ENCODE data around the gene HLCS. TPM values are rescaled to one million over a fixed set of nuclear protein-coding genes. Genes with fewer than 3 reads are reported as not detected.
"Not testable (repeated sequence)": the region's sequence is repeated elsewhere in the genome, so short reads cannot be mapped to it uniquely, and the experiment has no call there.

HLCS gene
- total RNA-seq (2014; rRNA removed), result 30.9 and 34.0 TPM in 2 replicates
- polyA plus RNA-seq (2012), result 14.3 TPM

DNA sequence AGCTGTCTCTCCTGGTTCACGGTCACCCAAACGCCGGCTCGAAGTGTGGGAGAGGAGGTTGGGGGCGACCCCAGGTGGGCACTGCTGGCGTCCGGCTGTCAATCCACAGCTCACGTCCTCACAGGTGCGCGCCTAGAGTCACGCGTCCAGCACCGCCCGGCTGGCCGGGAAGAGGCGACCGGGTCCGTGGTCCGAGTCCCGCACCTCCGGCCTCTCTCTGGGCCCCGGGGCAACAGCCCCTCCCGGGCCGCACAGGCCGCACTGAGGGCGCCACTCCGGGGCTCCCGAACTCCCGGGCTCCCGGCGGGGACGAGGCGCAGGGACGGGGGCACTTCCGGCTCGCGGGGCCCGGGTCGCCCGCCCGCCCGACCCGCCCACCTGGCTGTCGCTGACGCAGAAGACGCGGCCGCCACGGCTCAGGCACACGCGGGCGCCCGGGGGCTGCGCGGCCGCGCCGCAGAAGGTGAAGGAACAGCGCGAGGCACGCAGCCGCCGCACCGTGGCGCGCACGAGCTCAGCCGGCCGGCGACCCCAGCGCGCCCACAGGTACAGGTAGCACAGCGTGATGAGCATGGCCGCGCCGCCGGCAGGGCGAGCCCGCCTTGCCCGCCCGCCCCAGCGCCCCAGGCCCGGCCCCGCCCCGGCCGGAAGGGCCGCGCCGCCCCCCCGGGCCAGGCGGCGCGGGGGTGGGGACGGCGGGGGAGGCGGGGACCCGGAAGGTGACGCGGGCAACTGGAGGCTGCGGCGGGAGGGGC is at the start of gene HLCS:
TSS of gene HLCS (minus strand) at position 604 of the 755 bp plus-strand sequence. CDS start at position 573, 31 bp downstream.
- DNase-seq (ENCODE audit: low read depth), result peak; percentile 40

DNA sequence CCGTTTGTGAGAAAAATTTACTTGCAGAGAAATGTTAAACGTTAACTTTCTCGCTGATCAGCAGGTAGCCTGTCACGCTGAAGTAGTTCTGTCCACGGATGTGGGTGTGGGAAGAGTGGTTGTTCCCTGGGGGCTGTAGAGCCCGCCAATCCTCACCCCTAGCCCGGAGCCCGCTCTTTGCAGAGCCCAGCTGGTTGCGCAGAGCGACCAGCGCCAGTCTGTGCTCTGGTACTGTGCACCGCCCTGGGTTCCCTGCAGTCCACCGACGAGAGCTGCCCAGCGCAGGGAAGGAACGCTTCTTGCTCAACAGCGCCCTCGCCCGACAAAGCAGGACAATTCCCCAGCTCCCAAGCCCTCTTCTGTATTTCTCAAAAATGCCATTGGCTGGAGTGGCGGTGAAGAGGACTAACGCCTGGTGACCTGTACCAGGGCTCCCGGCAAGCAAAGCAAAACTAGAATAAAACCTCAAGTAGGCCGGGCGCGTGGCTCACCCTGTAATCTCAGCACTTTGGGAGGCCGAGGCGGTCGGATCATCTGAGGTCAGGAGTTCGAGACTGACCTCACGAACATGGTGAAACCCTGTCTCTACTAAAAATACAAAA is 43.4 kb upstream of the HLCS start:
- DNase-seq (ENCODE audit: low read depth), result peak; percentile 81

DNA sequence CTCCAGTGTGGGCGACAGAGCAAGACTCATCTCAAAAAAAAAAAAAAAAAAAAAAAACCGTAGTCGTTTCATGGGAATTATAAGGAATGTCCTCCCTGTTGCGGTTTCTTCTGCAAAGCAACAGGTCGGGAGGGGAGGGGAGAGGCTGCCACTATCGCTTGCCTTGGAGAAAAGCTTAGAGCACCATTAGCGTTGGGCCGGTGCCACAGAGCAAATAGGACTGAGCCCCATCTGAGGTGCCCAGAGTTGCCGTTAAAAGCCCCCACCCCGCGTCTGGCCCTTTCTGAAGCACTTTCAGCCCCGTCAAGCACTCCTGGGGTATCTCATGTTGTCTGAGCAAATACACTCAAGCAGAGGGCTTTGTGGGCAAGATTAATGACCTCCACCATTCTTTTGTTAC is 42.3 kb upstream of the HLCS start:
- DNase-seq (ENCODE audit: low read depth), result no peak

DNA sequence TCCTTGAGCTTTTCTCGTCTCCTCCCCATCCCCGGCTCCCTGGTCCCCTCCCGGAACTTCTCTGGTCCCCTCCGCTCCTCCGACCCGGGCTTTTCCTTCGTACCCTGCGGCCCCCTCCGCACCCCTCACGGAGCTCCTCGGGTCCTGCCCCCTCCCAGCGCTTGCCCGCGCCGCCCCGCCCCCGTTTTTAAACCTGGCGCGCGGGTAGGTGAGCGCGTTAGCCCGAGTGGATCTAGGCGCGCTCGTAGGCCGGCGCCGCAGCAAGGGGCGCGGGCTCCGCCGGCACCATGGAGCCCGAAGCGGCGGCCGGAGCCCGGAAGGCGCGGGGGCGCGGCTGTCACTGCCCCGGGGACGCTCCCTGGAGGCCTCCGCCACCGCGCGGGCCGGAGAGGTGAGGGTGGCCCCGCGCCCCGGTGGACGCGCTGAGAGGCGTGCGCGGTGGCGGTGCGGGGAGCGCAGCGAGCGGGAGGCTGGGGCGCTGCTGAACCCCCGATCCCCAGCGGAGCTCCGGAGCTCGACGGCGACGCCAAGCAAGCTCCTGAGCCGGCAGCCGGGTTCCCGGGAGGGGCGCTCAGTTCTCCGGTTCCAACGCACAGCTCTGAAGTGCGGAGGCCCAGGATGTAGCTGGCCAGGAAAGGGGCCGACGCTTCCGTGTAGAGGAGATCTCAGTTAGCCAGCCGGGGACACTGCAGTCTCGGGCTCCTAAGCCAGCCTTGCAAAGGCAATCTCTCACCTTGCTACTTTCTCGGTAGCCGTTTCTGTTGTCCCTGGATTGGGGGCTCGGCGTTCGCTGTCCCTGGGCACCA is 40.2 kb upstream of the HLCS start, which contains the start of gene RIPPLY3:
TSS of gene RIPPLY3 (plus strand) at position 217 of the 806 bp plus-strand sequence. CDS start at position 288, 71 bp downstream.
- no peak for DNase-seq (ENCODE audit: low read depth)

DNA sequence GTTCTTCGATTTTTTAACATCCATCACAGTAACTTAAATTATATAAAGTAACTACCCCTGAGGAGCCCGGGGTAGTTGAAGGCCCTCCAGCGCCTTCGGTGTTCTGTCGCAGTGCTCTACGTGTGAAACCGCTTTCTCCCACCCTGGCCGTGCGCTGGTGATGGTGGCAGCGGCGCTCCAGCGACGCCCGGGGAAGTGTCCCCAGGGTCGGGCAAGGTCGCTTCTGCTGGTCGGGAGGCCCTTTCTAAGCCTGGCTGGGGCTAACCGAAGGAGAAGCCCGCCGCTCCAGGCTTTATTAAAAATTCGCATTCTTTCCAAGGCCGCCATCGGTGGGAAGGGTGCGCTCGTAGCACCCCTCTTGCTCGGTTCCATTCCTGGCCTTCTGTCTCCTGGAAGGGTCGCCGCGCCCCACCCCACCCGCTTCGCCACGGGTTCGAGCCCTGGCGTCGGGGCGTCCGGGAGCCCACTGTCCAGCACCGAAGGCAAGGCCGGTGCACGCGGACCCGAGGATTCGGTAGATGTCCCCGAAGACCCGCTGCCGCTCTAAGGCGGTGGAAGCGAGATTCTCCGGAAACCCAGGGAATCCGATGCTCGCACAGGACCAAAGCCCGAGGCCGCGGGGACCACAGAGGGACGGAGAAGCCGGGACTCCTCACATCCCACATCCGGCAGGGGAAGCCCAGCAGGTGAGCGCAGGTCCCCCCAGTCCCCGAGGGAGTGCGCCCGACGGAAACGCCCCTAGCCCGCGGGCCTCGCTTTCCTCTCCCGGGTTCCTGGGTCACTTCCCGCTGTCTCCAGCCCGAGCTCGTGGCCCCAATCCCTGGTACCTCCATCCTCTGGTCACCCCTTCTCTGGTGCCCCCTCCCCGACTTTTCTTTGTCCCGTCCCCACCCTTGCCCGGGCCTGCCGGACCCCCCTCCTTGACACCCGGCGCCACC is 39.3 kb upstream of the HLCS start:
- no peak for DNase-seq (ENCODE audit: low read depth)

DNA sequence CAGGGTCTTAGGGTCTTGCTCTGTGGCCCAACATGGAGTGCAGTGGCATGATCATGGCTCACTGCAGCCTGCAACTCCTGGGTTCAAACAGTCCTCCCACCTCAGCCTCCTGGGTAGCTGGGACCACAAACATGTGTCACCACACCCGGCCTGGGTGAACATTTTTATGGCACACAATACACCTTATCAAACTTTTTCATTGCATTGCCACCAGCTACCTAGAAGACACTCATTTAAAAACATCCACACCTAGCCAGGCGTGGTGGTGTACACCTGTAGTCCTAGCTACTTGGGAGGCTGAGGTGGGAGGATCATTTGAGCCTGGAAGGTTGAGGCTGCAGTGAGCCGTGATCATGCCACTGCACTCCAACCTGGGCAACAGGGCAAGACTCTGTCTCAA is 37.4 kb upstream of the HLCS start:
- not testable (repeated sequence) for DNase-seq (ENCODE audit: low read depth)

DNA sequence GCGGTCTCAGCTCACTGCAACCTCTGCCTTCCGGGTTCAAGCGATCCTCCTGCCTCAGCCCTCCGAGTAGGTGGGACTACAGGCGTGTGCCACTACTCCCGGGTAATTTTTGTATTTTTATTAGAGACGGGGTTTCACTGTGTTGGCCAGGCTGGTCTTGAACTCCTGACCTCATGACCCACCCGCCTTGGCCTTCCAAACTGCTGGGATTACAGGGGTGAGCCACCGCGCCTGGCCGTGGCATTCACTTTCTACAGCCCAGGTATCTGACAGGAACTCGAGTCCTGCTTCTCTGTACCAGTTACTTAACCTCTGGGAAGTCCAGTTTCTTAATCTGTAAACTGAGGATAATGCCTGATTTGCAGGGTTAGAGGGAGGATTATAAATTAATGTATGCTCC is 36.4 kb upstream of the HLCS start:
- DNase-seq (ENCODE audit: low read depth), result not testable (repeated sequence)

DNA sequence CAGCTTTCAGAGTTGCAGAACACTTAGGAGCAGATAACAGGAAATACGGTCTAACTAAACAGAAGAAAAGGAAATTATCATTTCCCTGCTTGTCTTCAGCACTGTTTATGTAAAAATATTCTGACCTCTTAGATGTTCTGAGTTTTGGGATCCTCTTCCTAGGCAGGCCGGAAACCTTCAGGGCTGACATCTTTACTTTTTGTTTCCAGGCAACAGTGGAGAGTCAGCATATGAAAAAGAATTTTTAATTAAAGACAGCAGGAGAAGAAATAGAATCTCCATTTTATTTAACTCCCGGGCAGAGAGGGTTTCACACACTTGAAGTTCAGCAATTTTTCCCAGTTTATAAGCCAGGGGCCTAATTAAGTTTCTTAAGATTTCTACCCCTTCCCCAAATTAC is 35.0 kb upstream of the HLCS start:
- no peak for DNase-seq (ENCODE audit: low read depth)

DNA sequence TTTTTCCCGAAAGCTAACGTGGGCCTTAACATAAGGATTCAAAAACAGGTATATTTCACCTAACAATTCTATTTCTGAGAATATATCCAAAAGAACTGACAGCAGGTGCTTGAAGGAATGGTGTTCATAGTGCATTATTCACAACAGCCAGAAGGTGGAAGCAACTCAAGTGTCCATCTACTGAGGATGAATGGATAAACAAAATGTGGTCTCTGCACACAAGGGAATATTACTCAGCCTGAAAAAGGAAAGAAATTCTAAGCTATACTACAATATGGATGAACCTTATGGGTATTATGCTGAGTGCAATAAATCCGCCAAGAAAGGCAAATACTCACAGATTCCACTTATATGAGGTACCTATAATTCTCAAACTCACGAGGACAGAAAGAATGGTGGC is 33.9 kb upstream of the HLCS start:
- DNase-seq (ENCODE audit: low read depth), result peak; percentile 14

DNA sequence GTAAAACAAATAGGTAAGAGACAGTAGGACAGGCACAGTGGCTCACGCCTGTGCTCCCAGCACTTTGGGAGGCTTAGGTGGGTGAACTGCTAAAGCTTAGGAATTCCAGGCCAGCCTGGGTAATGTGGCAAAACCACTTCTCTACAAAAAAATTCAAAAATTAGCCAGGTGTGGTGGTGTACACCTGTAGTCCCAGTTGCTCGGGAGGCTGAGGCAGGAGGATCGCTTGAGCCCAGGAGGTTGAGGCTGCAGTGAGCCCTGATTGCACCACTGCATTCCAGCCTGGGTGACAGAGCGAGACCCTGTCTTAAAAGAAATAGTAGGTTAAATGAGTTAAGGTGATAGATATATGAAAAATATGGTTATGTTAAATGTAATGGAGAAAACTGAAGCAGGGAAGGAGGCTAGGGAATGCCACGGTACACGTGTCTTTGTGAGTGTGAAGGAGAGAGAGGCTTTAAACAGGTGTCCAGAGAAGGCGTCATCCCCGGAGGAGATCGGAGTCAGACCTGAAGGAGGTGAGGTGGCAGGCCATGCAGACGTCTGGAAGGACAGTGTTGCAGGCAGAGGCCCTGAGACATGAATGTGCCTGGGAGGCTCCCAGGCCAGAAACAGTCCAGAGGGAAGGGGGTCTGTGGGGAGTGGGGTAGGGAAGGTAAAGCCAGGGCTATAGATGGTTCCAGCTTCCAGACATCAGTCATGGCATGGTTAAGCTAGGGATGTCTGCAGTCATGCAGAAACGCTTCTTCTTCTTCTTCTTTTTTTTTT is 32.8 kb upstream of the HLCS start:
- DNase-seq (ENCODE audit: low read depth), result no peak

DNA sequence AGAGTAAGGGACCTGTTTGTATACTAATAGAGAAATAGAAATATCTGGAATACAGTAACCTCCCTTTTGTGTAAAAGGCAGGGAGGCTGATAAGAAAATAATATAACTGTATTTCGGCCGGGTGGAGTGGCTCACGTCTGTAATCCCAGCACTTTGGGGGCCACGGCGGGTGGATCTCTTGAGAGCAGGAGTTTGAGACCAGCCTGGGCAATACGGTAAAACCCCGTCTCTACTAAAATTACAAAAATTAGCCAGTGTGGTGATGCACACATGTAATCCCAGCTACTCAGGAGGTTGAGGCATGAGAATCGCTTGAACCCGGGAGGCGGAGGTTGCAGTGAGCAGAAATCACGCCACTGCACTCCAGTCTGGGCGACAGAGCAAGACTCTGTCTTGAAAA is 28.8 kb upstream of the HLCS start:
- DNase-seq (ENCODE audit: low read depth), result not testable (repeated sequence)

DNA sequence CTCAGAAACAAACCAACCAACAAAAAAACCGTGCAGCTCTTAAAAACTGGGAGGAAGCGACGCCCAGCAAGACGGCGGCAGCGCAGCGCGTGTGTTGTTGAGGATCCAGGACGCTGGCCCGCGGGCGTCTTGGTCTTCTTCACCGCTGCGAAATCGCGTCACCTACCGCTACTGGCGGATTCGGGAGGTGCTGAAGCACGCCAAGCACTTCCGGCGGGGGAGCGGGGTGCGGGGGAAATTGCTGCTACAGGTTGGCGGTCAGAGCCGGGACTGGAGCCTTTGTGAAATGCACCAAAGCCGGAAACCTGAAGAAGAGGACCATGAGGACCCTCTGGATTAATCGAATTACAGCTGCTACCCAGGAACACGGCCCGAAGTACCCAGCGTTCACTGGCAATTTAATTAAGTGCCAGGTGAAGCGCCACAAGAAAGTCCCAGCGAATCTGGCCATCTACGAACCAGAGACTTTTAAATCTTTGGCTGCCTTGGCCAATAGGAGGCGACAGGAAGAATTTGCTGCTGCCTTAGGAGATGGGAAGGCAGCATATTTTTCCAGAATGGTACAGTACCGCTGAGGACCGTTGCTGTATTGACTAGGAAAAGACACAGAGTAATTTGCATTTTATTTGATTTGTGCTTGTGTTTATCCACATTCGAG is 28.2 kb upstream of the HLCS start:
- no peak for DNase-seq (ENCODE audit: low read depth)

DNA sequence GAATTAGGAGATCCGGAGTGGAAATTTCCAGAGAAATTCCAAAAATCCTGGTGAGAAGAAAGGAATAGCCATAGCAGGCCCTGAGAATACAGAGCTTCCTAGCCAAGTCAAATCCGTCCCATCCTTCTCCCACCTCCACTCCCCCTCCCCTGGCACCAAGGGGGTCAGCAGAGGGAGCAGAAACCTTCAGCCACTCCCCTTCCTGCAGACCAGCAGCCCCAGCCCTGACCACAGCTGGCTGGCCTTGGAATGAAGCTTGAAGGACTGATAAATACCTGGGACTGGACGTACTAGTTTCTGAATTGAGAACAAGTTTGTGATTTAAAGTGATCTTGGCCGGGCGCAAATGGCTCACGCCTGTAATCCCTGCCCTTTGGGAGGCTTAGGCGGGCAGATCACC is 26.2 kb upstream of the HLCS start:
- no peak for DNase-seq (ENCODE audit: low read depth)

DNA sequence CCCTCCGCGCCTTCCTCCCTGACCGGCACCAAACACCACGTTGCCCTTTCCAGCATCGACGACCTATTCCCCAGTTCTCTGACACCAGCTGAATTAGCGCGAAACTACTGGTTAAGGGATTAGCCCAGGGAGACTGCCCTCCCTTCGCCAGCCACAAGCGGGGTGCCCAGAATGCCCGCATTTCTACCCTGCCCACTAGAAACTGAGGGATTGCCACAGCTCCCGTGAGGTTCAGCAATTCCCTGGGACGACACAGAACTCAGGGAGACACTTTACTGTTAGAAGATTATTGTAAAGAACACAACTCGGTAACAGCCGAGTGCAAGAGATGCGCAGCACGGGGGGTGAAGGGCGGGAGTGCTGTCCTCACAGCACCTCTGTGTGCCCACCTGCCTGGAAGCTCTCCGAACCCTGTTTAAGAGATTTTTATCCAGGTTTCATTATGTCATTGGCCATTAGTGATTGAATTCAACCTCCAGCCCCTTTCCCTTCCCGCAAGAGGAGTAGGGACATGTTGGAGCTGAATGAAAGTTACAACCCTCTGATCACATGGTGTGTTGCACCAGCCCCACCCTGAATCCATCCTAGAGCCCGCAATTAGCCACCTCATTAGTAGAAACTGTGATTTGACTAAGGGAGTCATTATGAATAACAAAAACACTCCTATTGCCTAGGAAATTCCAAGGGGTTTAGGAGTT is 24.2 kb upstream of the HLCS start:
- no peak for DNase-seq (ENCODE audit: low read depth)

DNA sequence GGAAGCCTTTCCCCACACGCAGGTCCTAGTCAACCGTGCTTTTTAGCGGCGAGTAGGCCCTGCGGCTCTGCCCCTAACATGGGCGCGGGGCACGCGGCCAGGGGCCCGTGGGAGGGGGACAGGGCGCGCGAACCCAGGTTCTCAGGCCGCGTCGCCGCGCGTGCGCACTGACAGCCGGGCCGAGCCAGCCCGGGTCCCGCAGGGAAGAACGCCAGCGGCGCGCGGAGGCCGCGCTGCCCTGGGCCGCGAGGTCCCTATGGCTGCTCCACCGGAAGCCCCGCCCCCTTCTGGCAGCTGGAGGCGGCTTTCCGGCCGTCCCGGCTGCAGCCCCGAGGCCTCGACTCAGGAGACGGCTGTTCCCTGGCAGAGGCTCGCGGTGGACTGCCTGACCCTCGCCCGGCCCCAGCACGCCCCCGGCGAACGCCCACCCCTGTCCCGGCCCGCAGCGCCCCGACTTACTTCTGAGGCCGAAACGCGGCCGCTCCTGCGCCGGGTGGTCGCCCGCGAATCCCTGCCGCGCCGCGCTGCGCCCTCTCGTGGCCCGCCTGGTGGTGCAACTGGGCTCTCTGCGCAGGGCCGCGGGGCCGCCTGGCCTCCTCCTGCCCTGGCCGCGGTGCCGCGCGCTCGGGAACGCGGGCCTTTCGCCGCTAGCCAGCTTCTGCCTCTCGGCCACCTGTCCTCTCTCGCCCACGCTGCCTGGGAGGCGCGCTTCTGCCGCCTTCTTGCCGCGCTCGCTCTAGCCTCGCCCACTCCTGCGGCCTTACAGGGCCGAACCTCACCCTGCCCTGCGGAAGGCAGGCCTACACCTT is 23.4 kb upstream of the HLCS start:
- peak; percentile 88 for DNase-seq (ENCODE audit: low read depth)

DNA sequence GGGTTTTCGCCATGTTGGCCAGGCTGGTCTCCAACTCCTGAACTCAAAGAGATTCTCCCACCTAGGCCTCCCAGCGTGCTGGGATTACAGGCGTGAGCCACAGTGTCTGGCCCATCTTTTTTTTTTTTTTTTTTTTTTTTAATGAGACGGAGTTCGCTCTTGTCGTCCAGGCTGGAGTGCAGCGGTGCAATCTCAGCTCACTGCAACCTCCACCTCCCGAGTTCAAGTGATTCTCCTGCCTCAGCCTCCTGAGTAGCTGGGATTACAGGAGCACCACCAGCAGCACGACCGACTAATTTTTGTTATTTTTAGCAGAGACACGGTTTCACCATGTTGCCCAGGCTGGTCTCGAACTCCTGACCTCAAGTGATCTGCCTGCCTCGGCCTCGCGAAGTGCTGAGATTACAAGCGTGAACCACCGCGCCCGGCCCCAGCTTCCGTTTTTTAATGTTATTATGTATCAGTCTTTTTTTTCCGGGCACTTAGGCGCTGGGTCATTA is 22.8 kb upstream of the HLCS start:
- DNase-seq (ENCODE audit: low read depth), result not testable (repeated sequence)

DNA sequence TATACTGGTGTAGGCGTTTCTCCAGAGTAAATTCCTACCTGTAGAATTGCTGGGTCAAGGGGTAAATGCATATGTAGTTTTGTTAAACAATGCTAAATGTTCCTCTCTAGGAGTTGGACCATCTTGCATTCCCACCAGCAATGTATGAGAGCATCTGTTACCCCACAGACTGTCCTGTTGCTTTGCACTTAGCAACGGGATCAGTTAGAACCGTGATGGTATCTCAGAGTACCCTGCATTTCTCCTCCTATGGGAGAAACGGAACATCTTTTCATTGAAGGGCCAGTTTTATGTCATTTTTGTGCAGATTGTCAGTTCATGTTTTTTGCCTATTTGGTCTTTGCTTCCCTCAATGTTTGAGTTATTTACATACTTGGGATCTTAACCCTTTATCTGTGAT is 22.1 kb upstream of the HLCS start:
- no peak for DNase-seq (ENCODE audit: low read depth)

DNA sequence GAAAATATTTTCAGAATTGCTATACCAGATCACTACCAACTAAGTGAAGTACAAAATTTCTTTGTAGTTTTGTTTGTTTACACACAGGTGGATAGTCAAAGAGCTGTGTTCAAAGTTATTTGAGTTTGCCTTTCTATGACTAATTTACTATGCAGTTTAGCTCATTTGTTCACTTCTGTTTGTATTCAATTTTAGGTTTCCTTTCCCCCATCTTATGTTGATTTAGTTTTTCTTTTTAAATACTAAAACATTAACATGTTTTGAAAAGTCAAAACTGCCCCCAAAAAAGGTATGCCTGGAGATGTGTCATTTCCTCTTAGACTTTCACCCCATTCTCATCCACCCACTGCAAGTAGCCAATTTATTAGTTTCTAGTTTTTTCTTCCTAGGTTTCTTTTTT is 21.4 kb upstream of the HLCS start:
- DNase-seq (ENCODE audit: low read depth), result no peak
